Body of pancreas (tissue), 4 donors: ENCODE data around the gene MAP4K5.

Experiments
- POLR2A ChIP-seq, 3 donors: fragments of 450-650 bp; IDR thresholded peaks; one replicate each; pipeline ENCODE4 v1.6.1; 2016; ENCODE audit warnings: antibody characterized with exemption in 3 of 3, mild to moderate bottlenecking in 2 of 3
- TF ChIP-seq, protein P1 (sequence below), 7 experiments: fragments of 450-650 bp in 4 of 7; fragments of 200-600 bp in 3 of 7; sonication (generic) in 3 of 7; IDR thresholded peaks; one replicate each; pipeline ENCODE4 v1.5.1; 2016 to 2019; ENCODE audit warnings: antibody characterized with exemption in 7 of 7

DNA sequence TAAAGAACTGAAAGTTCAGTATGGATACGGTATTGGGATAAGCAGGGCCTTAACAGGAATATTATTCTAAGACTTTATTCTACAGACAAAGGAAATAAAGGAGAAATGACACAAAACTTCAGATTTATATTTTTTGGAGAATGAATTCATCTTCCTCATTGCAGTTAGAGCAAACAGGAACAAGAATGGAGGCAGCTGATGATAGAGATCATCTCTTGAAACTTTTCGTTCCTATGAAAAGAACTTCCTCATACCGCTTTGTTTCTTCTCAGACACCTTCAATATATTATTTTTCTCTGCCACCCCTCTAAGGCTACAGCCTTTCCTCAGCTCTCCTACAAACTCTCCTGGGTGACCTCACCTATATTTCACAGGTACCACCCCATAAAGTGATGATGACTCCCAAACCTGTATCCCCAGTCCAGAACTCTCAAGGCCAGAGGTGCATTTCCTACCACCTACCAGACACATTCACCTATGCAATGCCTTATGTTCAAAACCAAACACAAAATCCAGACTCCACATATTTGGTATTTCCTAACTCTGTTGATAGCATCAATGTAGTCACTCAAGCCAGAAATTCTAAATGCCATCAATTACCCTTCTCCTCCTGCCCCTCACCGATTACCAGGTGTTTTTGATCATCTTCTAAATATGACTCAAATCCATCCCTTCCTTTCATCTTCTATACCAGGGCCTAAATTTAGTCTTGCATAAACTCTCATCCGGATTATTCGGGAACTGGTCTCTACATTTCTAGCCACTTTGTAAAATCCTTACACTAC is 7.4 kb downstream of the MAP4K5 start:
- TF ChIP-seq POLR2A (IDR thresholded peaks at IDR 0.05), result no peak
- TF ChIP-seq, protein P1, sequence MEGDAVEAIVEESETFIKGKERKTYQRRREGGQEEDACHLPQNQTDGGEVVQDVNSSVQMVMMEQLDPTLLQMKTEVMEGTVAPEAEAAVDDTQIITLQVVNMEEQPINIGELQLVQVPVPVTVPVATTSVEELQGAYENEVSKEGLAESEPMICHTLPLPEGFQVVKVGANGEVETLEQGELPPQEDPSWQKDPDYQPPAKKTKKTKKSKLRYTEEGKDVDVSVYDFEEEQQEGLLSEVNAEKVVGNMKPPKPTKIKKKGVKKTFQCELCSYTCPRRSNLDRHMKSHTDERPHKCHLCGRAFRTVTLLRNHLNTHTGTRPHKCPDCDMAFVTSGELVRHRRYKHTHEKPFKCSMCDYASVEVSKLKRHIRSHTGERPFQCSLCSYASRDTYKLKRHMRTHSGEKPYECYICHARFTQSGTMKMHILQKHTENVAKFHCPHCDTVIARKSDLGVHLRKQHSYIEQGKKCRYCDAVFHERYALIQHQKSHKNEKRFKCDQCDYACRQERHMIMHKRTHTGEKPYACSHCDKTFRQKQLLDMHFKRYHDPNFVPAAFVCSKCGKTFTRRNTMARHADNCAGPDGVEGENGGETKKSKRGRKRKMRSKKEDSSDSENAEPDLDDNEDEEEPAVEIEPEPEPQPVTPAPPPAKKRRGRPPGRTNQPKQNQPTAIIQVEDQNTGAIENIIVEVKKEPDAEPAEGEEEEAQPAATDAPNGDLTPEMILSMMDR (IDR thresholded peaks at IDR 0.05), result no peak
